KMS-11 (cell line): ENCODE data around the gene PPP1R26.

Source experiments
- H2AFZ ChIP-seq: fragments of 200-600 bp; sonication (generic); 2 replicates; pipeline ENCODE4 v1.6.1; 2016; ENCODE audit warnings: antibody characterized with exemption, mixed run types, low read depth
- H3K27ac ChIP-seq: fragments of 200-600 bp; sonication (generic); 2 replicates; pipeline ENCODE4 v1.6.1; 2016; ENCODE audit warnings: mild to moderate bottlenecking, mixed run types
- H3K27me3 ChIP-seq: fragments of 200-600 bp; sonication (generic); 2 replicates; pipeline ENCODE4 v1.6.1; 2017; ENCODE audit warnings: mild to moderate bottlenecking, low read depth, mixed run types, moderate library complexity; ENCODE audit not compliant: insufficient read depth
- H3K36me3 ChIP-seq: fragments of 200-600 bp; sonication (generic); 2 replicates; pipeline ENCODE4 v1.6.1; 2017; ENCODE audit warnings: mild to moderate bottlenecking, mixed run types; ENCODE audit not compliant: insufficient read depth
- H3K4me1 ChIP-seq: fragments of 200-600 bp; sonication (generic); 2 replicates; pipeline ENCODE4 v1.6.1; 2016; ENCODE audit warnings: mild to moderate bottlenecking, low read depth, mixed run types; ENCODE audit not compliant: poor library complexity, severe bottlenecking
- H3K4me2 ChIP-seq: fragments of 200-600 bp; sonication (generic); 2 replicates; pipeline ENCODE4 v1.7.0; 2016; ENCODE audit warnings: mild to moderate bottlenecking, mixed run types
- H3K4me3 ChIP-seq: fragments of 200-600 bp; sonication (generic); IDR thresholded peaks from 2 replicates; pipeline ENCODE4 v1.6.1; 2017; ENCODE audit warnings: low read depth, low read length, mixed read lengths; ENCODE audit not compliant: insufficient read depth
- H3K79me2 ChIP-seq: fragments of 200-600 bp; sonication (generic); 2 replicates; pipeline ENCODE4 v1.6.1; 2016; ENCODE audit warnings: low read depth, mixed run types; ENCODE audit not compliant: insufficient read depth
- H3K9ac ChIP-seq: fragments of 200-600 bp; sonication (generic); 2 replicates; pipeline ENCODE4 v1.6.1; 2016; ENCODE audit warnings: mild to moderate bottlenecking, mixed run types
- H4K20me1 ChIP-seq: fragments of 200-600 bp; sonication (generic); 2 replicates; pipeline ENCODE4 v1.6.1; 2016; ENCODE audit warnings: mild to moderate bottlenecking, mixed run types; ENCODE audit not compliant: insufficient read depth
- CTCF ChIP-seq: fragments of 200-600 bp; sonication (generic); conservative IDR thresholded peaks from 2 replicates; pipeline ENCODE4 v1.6.1; 2017; ENCODE audit warnings: low read depth, mild to moderate bottlenecking, antibody characterized with exemption, low read length, moderate library complexity, mixed read lengths

Gene PPP1R26

DNA sequence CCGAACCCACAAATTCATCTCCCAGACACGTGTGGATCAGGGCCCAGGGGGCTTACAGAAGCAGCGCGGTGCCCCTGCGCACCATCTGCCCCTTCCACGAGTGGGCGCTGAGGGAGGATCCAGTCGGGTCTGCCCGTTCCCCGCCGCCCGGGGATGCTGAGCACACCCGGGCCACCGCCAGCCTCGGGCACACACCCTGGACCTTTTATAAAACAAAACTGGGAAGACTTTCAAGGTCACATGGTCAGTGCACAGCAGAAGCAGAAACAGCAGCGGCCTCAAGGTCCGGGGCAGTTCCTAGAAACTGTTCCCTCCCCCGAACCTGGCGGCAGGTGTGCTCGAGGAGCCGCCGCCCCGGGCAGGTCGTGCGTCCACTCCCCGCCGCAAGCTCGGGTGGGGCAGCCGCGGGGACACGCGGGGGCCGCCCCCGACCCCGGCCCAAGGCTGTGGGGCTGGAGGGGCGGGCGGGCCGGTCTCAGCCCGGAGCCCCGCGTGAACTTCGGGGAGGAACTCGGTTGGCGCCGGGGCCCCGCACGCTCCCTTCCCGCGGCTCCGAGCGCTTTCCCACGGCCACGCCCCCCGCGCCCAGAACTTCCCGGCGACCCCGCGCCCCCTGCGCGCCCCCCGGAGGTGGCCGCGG, 633 bp upstream of the PPP1R26 start:
- H2AFZ ChIP-seq = no peak overlapping the region
- TF ChIP-seq CTCF = no peak
- no peaks in the 10 kb centered on the region for H3K79me2 ChIP-seq
- H3K9ac ChIP-seq = no peak overlapping the region
- H3K4me3 ChIP-seq = no peak overlapping the region
- H3K27ac ChIP-seq = no peak overlapping the region
- H3K4me2 ChIP-seq = no peak overlapping the region
- H3K36me3 ChIP-seq = no peaks in the 10 kb centered on the region
- H3K27me3 ChIP-seq = peaks cover 50% of the 10 kb centered on the region
- H4K20me1 ChIP-seq = no peaks in the 10 kb centered on the region
- H3K4me1 ChIP-seq = no peaks in the 10 kb centered on the region

- no peak overlapping the region for H3K27ac ChIP-seq
- H3K79me2 ChIP-seq = no peaks in the 10 kb centered on the region
- H3K27me3 ChIP-seq = peaks cover 43% of the 10 kb centered on the region
- H3K36me3 ChIP-seq = no peaks in the 10 kb centered on the region
- TF ChIP-seq CTCF = no peak
- H3K4me1 ChIP-seq = no peaks in the 10 kb centered on the region
- peak overlapping the region; percentile 52 for H2AFZ ChIP-seq
- no peak overlapping the region for H3K9ac ChIP-seq
- H3K4me2 ChIP-seq = peak overlapping the region; percentile 42
- H4K20me1 ChIP-seq = no peaks in the 10 kb centered on the region
- no peak overlapping the region for H3K4me3 ChIP-seq
Observed at GRCh38 chr9:135480071-135480939, 723 bp downstream of the PPP1R26 start.

DNA sequence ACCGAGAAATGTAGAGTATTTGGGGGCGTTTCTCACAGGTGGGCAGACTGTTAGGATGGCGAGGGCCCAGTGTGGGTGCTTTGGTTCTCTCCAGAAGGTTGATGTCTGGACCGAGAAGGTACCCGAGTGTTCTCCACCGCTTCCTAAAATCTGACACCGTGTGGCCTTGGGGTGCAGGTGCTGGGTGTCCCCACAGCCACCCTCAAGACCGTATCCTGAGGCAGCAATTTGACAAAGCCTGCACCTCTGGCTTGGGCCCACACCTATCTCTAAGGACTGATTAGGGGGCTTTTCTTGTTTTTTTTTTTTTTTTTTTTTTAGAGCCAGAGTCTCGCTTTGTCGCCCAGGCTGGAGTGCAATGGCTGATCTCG, 1.3 kb downstream of the PPP1R26 start:
- no peak for TF ChIP-seq CTCF
- H2AFZ ChIP-seq = peak overlapping the region; percentile 52; the same call in 1 of the 2 replicates
- H3K36me3 ChIP-seq = no peaks in the 10 kb centered on the region
- peak overlapping the region; percentile 42; the same call in 1 of the 2 replicates for H3K4me2 ChIP-seq
- peaks cover 38% of the 10 kb centered on the region for H3K27me3 ChIP-seq
- no peak overlapping the region for H3K27ac ChIP-seq
- no peak overlapping the region for H3K4me3 ChIP-seq
- no peaks in the 10 kb centered on the region for H3K79me2 ChIP-seq
- H4K20me1 ChIP-seq = no peaks in the 10 kb centered on the region
- no peaks in the 10 kb centered on the region for H3K4me1 ChIP-seq
- H3K9ac ChIP-seq = no peak overlapping the region

DNA sequence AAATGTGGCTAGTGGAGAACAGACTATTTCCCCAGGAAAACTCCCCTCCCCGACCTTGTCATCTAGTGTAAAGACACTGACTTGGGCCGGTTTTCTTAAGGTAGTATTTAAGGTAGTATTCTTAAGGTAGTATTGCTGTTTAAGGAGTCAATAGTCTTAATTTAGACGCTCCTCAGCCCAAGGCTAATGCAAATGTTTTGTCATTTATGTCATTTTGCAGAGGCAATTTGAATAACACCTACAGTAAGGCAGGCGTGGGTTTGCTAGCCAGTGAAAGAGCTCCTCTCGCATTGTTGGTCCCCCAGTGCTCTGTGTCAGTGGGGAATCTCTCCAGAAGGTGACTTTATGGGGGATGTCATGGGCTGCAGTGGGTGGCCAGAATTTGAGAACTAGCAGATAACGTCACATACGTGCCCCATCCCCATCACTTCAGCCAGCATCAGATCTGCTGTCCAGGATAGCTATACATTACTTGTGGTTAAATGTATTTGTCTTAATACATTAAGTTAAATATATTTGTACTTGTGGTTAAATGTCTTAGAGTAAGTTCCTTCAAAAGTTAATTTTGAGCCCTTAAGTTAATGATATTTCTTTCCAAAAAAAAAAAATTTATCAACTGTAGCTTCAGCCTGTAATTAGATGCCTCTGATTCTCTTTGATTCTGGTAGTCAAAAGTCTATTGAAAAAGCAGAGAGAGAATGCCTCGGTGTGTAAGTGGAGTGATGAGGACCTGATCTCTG, 2.6 kb downstream of the PPP1R26 start:
- no peak for TF ChIP-seq CTCF

More for the DNA sequence above, 2.6 kb downstream of the PPP1R26 start:
- Histone ChIP-seq H3K4me1 (no peaks in the 10 kb centered on the region), H3K79me2 (no peaks in the 10 kb centered on the region), H4K20me1 (no peaks in the 10 kb centered on the region), H2AFZ (no peak overlapping the region), H3K27me3 (peaks cover 29% of the 10 kb centered on the region; the same call in 1 of the 2 replicates), H3K27ac (no peak overlapping the region), H3K9ac (no peak overlapping the region), H3K4me3 (no peak overlapping the region), H3K36me3 (no peaks in the 10 kb centered on the region), H3K4me2 (no peak overlapping the region)
